Keratinocyte (primary cell): ENCODE measurements around the gene RFX7. TPM values are rescaled to one million over a fixed set of nuclear protein-coding genes. Genes with fewer than 3 reads are reported as not detected.

Experiments
- DNase-seq: peaks from one replicate; pipeline ENCODE4 v3.0.0-alpha.2; 2011; ENCODE audit warnings: low read depth, missing footprints, low spot score
- FAIRE-seq: peaks from 2 replicates; lab custom pipeline; 2011; peaks lifted over from hg19 to GRCh38; lab: Jason Lieb, UNC
- H2AFZ ChIP-seq: 2 replicates; pipeline ENCODE4 v1.6.0; 2012; ENCODE audit warnings: low read length, control low read depth, inconsistent platforms; ENCODE audit not compliant: control insufficient read depth
- H3K27ac ChIP-seq: 2 replicates; pipeline ENCODE4 v1.5.1; 2011; ENCODE audit warnings: low read length; ENCODE audit not compliant: control insufficient read depth, insufficient read depth
- H3K27me3 ChIP-seq: 3 replicates; pipeline ENCODE4 v1.6.0; 2011; ENCODE audit warnings: low read length; ENCODE audit not compliant: control insufficient read depth, insufficient read depth; ENCODE audit errors: extremely low read depth
- H3K36me3 ChIP-seq, 2 experiments: 2 replicates in 1 of 2; 3 replicates in 1 of 2; pipeline ENCODE4 v1.5.1; 2011; ENCODE audit warnings: low read length in 2 of 2, mild to moderate bottlenecking in 1 of 2; ENCODE audit not compliant: control insufficient read depth in 2 of 2, insufficient read depth in 2 of 2; ENCODE audit errors: extremely low read depth in 1 of 2
- H3K4me1 ChIP-seq: 3 replicates; pipeline ENCODE4 v1.5.1; 2011; ENCODE audit warnings: low read length; ENCODE audit not compliant: control insufficient read depth, insufficient read depth; ENCODE audit errors: extremely low read depth
- H3K4me2 ChIP-seq: 3 replicates; pipeline ENCODE4 v1.6.0; 2011; ENCODE audit warnings: low read depth, low read length; ENCODE audit not compliant: control insufficient read depth, insufficient read depth; ENCODE audit errors: extremely low read depth
- H3K4me3 ChIP-seq, 3 experiments: fragments of 200-600 bp in 1 of 3; sonication (generic) in 1 of 3; 2 replicates in 2 of 3; 3 replicates in 1 of 3; pipeline ENCODE4 v1.5.1; 2011 to 2016; ENCODE audit warnings: low read length in 3 of 3, mild to moderate bottlenecking in 3 of 3, control low read depth in 2 of 3, inconsistent platforms in 1 of 3, low read depth in 1 of 3, mixed read lengths in 1 of 3, mixed run types in 1 of 3, moderate library complexity in 1 of 3; ENCODE audit not compliant: control insufficient read depth in 2 of 3, insufficient read depth in 2 of 3; ENCODE audit errors: extremely low read depth in 1 of 3
- H3K79me2 ChIP-seq: 2 replicates; pipeline ENCODE4 v1.6.0; 2012; ENCODE audit warnings: low read length; ENCODE audit not compliant: control insufficient read depth, insufficient read depth
- H3K9ac ChIP-seq: 3 replicates; pipeline ENCODE4 v1.6.0; 2011; ENCODE audit warnings: low read length; ENCODE audit not compliant: control insufficient read depth, insufficient read depth; ENCODE audit errors: extremely low read depth
- H3K9me1 ChIP-seq: 3 replicates; pipeline ENCODE4 v1.6.0; 2011; ENCODE audit warnings: low read length; ENCODE audit not compliant: control insufficient read depth, insufficient read depth; ENCODE audit errors: extremely low read depth
- H3K9me3 ChIP-seq: 2 replicates; pipeline ENCODE4 v1.5.1; 2012; ENCODE audit warnings: low read depth, low read length; ENCODE audit not compliant: control insufficient read depth
- H4K20me1 ChIP-seq: 3 replicates; pipeline ENCODE4 v1.6.0; 2011; ENCODE audit warnings: low read length; ENCODE audit not compliant: control insufficient read depth, insufficient read depth; ENCODE audit errors: extremely low read depth
- CTCF ChIP-seq, 3 experiments: IDR thresholded peaks in 1 of 3; conservative IDR thresholded peaks in 1 of 3; optimal IDR thresholded peaks in 1 of 3; 2 replicates in 2 of 3; 3 replicates in 1 of 3; pipeline versions ENCODE3 to v1.5.1; 2011; ENCODE audit warnings: low read length in 3 of 3, mild to moderate bottlenecking in 3 of 3, moderate library complexity in 2 of 3, control low read depth in 1 of 3, inconsistent platforms in 1 of 3; ENCODE audit not compliant: insufficient read depth in 2 of 3; ENCODE audit errors: extremely low read depth in 1 of 3
- EZH2 ChIP-seq: IDR thresholded peaks from one replicate; pipeline ENCODE4 v1.6.1; 2012; ENCODE audit warnings: inconsistent platforms, mild to moderate bottlenecking, low read length, moderate library complexity
- dilution Hi-C: fragments of 300-500 bp; cut with MboI; formaldehyde crosslinking; loops from one replicate; pipeline ENCODE4 v1.7.0; 2020; ENCODE audit warnings: low sequenced_read_pairs; ENCODE audit not compliant: extremely low pct_ligation_motif_present
- polyA plus RNA-seq, 5 experiments: library from polyadenylated mRNA; depleted of rRNA in 3 of 5; stranded (reverse) in 3 of 5; stranded (forward) in 1 of 5; unstranded in 1 of 5; fragments of >200 nt; gene quantifications; 1 replicate in 1 of 5; 2 replicates in 3 of 5; 3 replicates in 1 of 5; pipeline versions ENCODE4 v1.2.1 to v1.2.3, GENCODE V29; 2011 to 2012; ENCODE audit warnings: missing spikeins in 2 of 5, low read depth in 1 of 5, low replicate concordance in 1 of 5

RFX7 gene
- polyA plus RNA-seq, 1 donor (not counting 4 experiments of a cell fraction or from before 2014, with no cell fraction given), result 16.3 TPM

- H3K9ac ChIP-seq, result no peak overlapping the region
- no peak overlapping the region for H2AFZ ChIP-seq
- dilution Hi-C loops, result no loop called here
- H3K4me2 ChIP-seq, result no peak overlapping the region
- FAIRE-seq (no peak), DNase-seq (no peak)
- H3K4me3 ChIP-seq, result no peak overlapping the region
- peaks cover 94% of the 10 kb centered on the region for H3K79me2 ChIP-seq
- H3K4me1 ChIP-seq, result no peaks in the 10 kb centered on the region
- H3K27me3 ChIP-seq, result no peaks in the 10 kb centered on the region
- no peaks in the 10 kb centered on the region for H4K20me1 ChIP-seq
- H3K27ac ChIP-seq, result no peak overlapping the region
- H3K36me3 ChIP-seq, result peaks cover 2 to 7% of the 10 kb centered on the region in 2 experiments
- H3K9me1 ChIP-seq, result no peaks in the 10 kb centered on the region
- TF ChIP-seq CTCF (optimal IDR thresholded peaks at IDR 0.05 in 1 of 3, IDR thresholded peaks at IDR 0.05 in 1 of 3, conservative IDR thresholded peaks at IDR 0.05 in 1 of 3; ENCODE audit: extremely low read depth in 1 of 3, insufficient read depth in 2 of 3, low read length in 3 of 3) (no peak), EZH2 (no peak)
- H3K9me3 ChIP-seq, result peaks cover 2% of the 10 kb centered on the region
These were observed 10.1 kb downstream of the RFX7 start for GRCh38 chr15:56233549-56233948.

- H3K27ac ChIP-seq, result no peak overlapping the region
- FAIRE-seq (no peak), DNase-seq (no peak)
- H4K20me1 ChIP-seq, result no peaks in the 10 kb centered on the region
- no peaks in the 10 kb centered on the region for H3K9me1 ChIP-seq
- no peaks in the 10 kb centered on the region for H3K4me1 ChIP-seq
- H3K4me2 ChIP-seq, result no peak overlapping the region
- H3K36me3 ChIP-seq, result peaks cover 2 to 4% of the 10 kb centered on the region in 2 experiments
- no peak overlapping the region for H3K4me3 ChIP-seq
- peaks cover 2% of the 10 kb centered on the region for H3K9me3 ChIP-seq
- no peak overlapping the region for H3K9ac ChIP-seq
- dilution Hi-C loops, result no loop called here
- peaks cover 90% of the 10 kb centered on the region for H3K79me2 ChIP-seq
- H2AFZ ChIP-seq, result no peak overlapping the region
- H3K27me3 ChIP-seq, result no peaks in the 10 kb centered on the region
- TF ChIP-seq CTCF (optimal IDR thresholded peaks at IDR 0.05 in 1 of 3, IDR thresholded peaks at IDR 0.05 in 1 of 3, conservative IDR thresholded peaks at IDR 0.05 in 1 of 3; ENCODE audit: extremely low read depth in 1 of 3, insufficient read depth in 2 of 3, low read length in 3 of 3) (no peak), EZH2 (no peak)
These were observed 11.6 kb downstream of the RFX7 start for GRCh38 chr15:56232058-56232457.
